GM18498 (cell line): ENCODE data around the gene FAAP20.
A peak's percentile ranks its signal among the peaks of the same experiment; 100 is the strongest.

Experiments
- ATAC-seq: cut with Tn5 transposase; IDR thresholded peaks from one replicate; pipeline ENCODE4 v1.9.1; 2021; ENCODE audit warnings: mild to moderate bottlenecking, moderate library complexity; ENCODE audit not compliant: unreplicated experiment

Gene FAAP20

GRCh38 chr1:2197707-2198165, 3.2 kb upstream of the FAAP20 start:
- ATAC-seq: no peak

GRCh38 chr1:2196901-2197638, 2.5 kb upstream of the FAAP20 start:
- ATAC-seq: no peak

- ATAC-seq: no peak
Measured at GRCh38 chr1:2195785-2196184, 1.2 kb upstream of the FAAP20 start.

- peak; percentile 71 for ATAC-seq
Measured at GRCh38 chr1:2194898-2195673, 514 bp upstream of the FAAP20 start.

GRCh38 chr1:2193514-2194281, 874 bp downstream of the FAAP20 start:
- ATAC-seq: no peak

GRCh38 chr1:2192031-2192995, 2.3 kb downstream of the FAAP20 start:
- no peak for ATAC-seq

- ATAC-seq: no peak
Measured at GRCh38 chr1:2190491-2190976, 4.0 kb downstream of the FAAP20 start.

- ATAC-seq: no peak
Measured at GRCh38 chr1:2189459-2190425, 4.8 kb downstream of the FAAP20 start.

GRCh38 chr1:2188336-2188735, 6.2 kb downstream of the FAAP20 start:
- ATAC-seq: no peak

- no peak for ATAC-seq
Measured at GRCh38 chr1:2187619-2188018, 7.0 kb downstream of the FAAP20 start.

- no peak for ATAC-seq
Measured at GRCh38 chr1:2186901-2187300, 7.7 kb downstream of the FAAP20 start.

- ATAC-seq: no peak
Measured at GRCh38 chr1:2185880-2186855, 8.4 kb downstream of the FAAP20 start.

- ATAC-seq: no peak
Measured at GRCh38 chr1:2184934-2185333, 9.6 kb downstream of the FAAP20 start.

GRCh38 chr1:2184531-2184930, 10.0 kb downstream of the FAAP20 start:
- ATAC-seq: no peak

GRCh38 chr1:2183937-2184334, 10.6 kb downstream of the FAAP20 start:
- ATAC-seq: no peak

- no peak for ATAC-seq
Measured at GRCh38 chr1:2182376-2182775, 12.2 kb downstream of the FAAP20 start.

- no peak for ATAC-seq
Measured at GRCh38 chr1:2181752-2182151, 12.8 kb downstream of the FAAP20 start.

- no peak for ATAC-seq
Measured at GRCh38 chr1:2181271-2181670, 13.3 kb downstream of the FAAP20 start.
